Measurements from ENCODE around the gene KHDRBS2. TPM values are rescaled to one million over a fixed set of nuclear protein-coding genes. Genes with fewer than 3 reads are reported as not detected.

The KHDRBS2 gene
- total and polyA plus RNA-seq, 7 donors: 0.16 to 0.69 (median 0.36) TPM; not detected in 2

DNA sequence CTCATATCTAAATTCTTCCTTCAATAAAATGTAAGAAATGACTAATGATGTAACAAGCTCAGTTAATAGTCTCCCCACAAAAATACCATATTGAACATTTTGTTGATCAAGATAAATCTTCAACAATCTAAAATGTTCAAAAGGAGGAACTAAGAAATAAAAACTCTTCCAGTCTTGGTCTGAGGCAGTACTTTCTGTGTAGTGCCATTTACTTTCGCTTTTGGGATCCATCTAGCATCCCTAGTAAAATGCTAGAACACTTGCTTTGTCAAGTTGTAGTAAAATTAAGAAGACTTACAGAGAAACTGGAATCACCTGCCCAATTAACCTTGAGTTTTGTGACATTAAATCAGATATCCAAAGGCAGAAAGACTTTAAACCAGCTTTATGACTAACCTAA, 246.4 kb downstream of the KHDRBS2 start:
- 68 to 90% methylated on average over 1 of the region's 1 CpG for WGBS, 2 donors

DNA sequence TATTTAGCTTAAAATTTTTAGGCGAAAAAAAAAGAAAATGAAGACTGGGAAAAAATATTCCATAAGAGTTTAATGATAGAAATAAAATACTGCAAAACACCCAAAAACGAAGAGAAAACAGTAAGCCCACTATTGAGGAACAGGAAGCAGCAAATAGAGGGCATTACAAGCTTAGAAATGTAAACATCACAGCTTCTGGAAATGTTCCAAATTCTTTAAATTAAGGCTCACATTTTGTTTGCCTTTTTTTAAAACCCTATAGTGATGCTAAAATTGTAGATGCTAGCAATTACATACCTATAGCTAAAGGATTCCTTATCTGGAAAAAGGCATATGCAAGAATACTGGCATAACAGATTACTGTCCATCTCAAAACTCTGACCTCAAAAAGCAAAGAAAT, 248.6 kb downstream of the KHDRBS2 start:
- Histone ChIP-seq H3K4me1 (no peaks in the 10 kb centered on the region), H3K27ac (no peak overlapping the region), H3K27me3 (no peaks in the 10 kb centered on the region), H3K36me3 (no peaks in the 10 kb centered on the region), H3K9me3 (no peaks in the 10 kb centered on the region), H3K4me3 (no peak overlapping the region)
- DNase-seq: no peak
- WGBS, 2 donors: 55 to 69% methylated on average over 2 of the region's 2 CpGs
- intact Hi-C loops (cut with DNase I): no loop called here
- no peak for TF ChIP-seq POLR2AphosphoS5 (IDR thresholded peaks at IDR 0.05)
- TF ChIP-seq, protein P1, sequence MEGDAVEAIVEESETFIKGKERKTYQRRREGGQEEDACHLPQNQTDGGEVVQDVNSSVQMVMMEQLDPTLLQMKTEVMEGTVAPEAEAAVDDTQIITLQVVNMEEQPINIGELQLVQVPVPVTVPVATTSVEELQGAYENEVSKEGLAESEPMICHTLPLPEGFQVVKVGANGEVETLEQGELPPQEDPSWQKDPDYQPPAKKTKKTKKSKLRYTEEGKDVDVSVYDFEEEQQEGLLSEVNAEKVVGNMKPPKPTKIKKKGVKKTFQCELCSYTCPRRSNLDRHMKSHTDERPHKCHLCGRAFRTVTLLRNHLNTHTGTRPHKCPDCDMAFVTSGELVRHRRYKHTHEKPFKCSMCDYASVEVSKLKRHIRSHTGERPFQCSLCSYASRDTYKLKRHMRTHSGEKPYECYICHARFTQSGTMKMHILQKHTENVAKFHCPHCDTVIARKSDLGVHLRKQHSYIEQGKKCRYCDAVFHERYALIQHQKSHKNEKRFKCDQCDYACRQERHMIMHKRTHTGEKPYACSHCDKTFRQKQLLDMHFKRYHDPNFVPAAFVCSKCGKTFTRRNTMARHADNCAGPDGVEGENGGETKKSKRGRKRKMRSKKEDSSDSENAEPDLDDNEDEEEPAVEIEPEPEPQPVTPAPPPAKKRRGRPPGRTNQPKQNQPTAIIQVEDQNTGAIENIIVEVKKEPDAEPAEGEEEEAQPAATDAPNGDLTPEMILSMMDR (IDR thresholded peaks at IDR 0.05): no peak
- no peak for TF ChIP-seq POLR2A (IDR thresholded peaks at IDR 0.05)
- no peak for TF ChIP-seq EP300 (IDR thresholded peaks at IDR 0.05)

More for the DNA sequence above, 246.4 kb downstream of the KHDRBS2 start:
- TF ChIP-seq, protein P1 (IDR thresholded peaks at IDR 0.05): no peak
- TF ChIP-seq POLR2AphosphoS5 (IDR thresholded peaks at IDR 0.05) (no peak), EP300 (IDR thresholded peaks at IDR 0.05) (no peak), POLR2A (IDR thresholded peaks at IDR 0.05) (no peak)
- Histone ChIP-seq H3K27me3 (no peaks in the 10 kb centered on the region), H3K4me3 (no peak overlapping the region), H3K27ac (no peak overlapping the region), H3K4me1 (no peaks in the 10 kb centered on the region), H3K36me3 (no peaks in the 10 kb centered on the region), H3K9me3 (no peaks in the 10 kb centered on the region)
- DNase-seq: no peak
- intact Hi-C loops (cut with DNase I): no loop called here

DNA sequence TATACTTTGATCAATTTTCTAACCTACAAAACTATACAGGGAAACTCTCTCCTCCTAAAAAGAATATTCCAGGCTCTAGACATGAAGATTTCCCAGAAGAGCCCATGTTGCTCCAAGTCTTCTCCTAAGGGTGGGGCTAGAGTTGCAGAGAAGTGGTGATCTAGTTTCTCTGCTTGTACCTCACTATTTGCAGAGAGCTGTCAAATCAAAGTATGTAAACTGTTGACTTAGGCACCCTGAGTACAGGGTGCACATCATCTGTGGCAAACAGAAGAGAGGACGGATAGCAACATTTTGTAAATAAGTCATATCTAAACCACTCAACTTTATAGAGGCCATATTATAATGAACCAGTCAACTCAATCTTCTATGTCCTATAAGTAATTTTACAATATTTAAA, 250.1 kb downstream of the KHDRBS2 start:
- TF ChIP-seq POLR2A (IDR thresholded peaks at IDR 0.05): no peak
- TF ChIP-seq, protein P1 (IDR thresholded peaks at IDR 0.05): no peak
- Histone ChIP-seq H3K27ac (no peak overlapping the region), H3K36me3 (no peaks in the 10 kb centered on the region), H3K4me3 (no peak overlapping the region), H3K4me1 (no peaks in the 10 kb centered on the region), H3K9me3 (no peaks in the 10 kb centered on the region), H3K27me3 (no peaks in the 10 kb centered on the region)
- intact Hi-C loops (cut with DNase I): no loop called here
- WGBS, 2 donors: 44 to 78% methylated on average over 1 of the region's 1 CpG
- DNase-seq: no peak

DNA sequence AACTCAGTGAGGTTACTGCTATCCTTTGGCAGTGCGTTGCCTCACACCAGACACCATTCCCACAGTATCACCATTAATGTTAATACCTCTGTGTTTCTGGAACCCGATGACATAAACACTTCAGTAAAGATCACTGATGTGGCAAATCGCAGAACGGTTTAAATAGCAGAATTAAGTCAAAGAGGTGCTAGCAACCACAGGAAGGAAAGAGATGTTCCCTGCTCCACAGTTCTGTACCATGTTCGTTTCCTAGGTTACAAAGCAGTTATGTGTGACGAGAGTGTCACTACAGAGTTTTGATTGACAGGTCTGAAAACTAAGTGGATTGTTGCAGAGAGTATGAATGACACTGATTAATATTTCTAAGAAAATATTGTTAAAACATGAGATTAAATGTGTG, 272.3 kb downstream of the KHDRBS2 start:
- no peak overlapping the region for H3K27ac ChIP-seq
- intact Hi-C loops (cut with DNase I): no loop called here
- H3K4me3 ChIP-seq: no peak overlapping the region
- TF ChIP-seq POLR2A (IDR thresholded peaks at IDR 0.05) (no peak), EP300 (IDR thresholded peaks at IDR 0.05) (no peak)
- TF ChIP-seq, protein P1 (IDR thresholded peaks at IDR 0.05): no peak
- no peak for DNase-seq
- H3K36me3 ChIP-seq: no peaks in the 10 kb centered on the region
- no peaks in the 10 kb centered on the region for H3K9me3 ChIP-seq
- no peaks in the 10 kb centered on the region for H3K27me3 ChIP-seq
- 61 to 83% methylated on average over 6 of the region's 6 CpGs for WGBS, 2 donors
- H3K4me1 ChIP-seq: no peaks in the 10 kb centered on the region

DNA sequence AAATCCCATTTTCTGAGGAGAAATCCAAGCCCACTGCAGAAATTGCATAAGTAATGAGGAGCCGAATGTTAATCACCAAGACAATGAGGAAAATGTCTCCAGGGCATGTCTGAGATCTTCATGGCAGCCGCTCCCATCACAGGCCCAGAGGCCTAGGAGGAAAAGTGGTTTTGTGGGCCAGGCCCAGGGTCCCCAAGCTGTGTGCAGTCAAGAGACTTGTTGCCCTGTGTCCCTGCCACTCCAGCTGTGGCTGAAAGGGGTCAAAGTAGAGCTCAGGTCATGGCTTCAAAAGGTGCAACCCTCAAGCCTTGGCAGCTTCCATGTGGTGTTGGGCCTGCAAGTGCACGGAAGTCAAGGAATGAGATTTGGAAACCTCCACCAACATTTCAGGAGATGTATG, 276.6 kb downstream of the KHDRBS2 start:
- Histone ChIP-seq H3K9me3 (no peaks in the 10 kb centered on the region), H3K36me3 (no peaks in the 10 kb centered on the region), H3K27me3 (no peaks in the 10 kb centered on the region), H3K27ac (no peak overlapping the region), H3K4me1 (no peaks in the 10 kb centered on the region), H3K4me3 (no peak overlapping the region)
- DNase-seq: no peak
- WGBS, 2 donors: 96% methylated on average over 3 of the region's 3 CpGs
- TF ChIP-seq EP300 (IDR thresholded peaks at IDR 0.05): no peak
- TF ChIP-seq POLR2A (IDR thresholded peaks at IDR 0.05): no peak
- intact Hi-C loops (cut with DNase I): no loop called here
